Measurements from ENCODE around the gene CDK16. TPM values are rescaled to one million over a fixed set of nuclear protein-coding genes. Genes with fewer than 3 reads are reported as not detected.
A peak's percentile ranks its signal among the peaks of the same experiment; 100 is the strongest.

The CDK16 gene
- total RNA-seq, 1 experiment from 2014 or later, result 134 TPM

- no peak for TF ChIP-seq TCF7L2 (IDR thresholded peaks at IDR 0.05; ENCODE audit: low read depth, low read length)
- no peak for TF ChIP-seq POLR2AphosphoS5 (IDR thresholded peaks at IDR 0.05; ENCODE audit: low read depth, low read length)
- TF ChIP-seq CTCF (IDR thresholded peaks at IDR 0.05), result no peak
- no peak for TF ChIP-seq REST (IDR thresholded peaks at IDR 0.05; ENCODE audit: insufficient read depth in 1 of 2, low read depth in 2 of 2, low read length in 1 of 2)
- TF ChIP-seq SIN3A (IDR thresholded peaks at IDR 0.05; ENCODE audit: borderline replicate concordance, insufficient read depth, low read depth, low read length), result no peak
- Histone ChIP-seq H3K27ac (ENCODE audit: low read length) (peak overlapping the region; percentile 51; the same call in 1 of the 2 replicates), H3K4me1 (ENCODE audit: control insufficient read depth, insufficient read depth, low read length) (peaks cover 10% of the 10 kb centered on the region; the same call in 1 of the 2 replicates), H3K9me3 (ENCODE audit: control insufficient read depth, insufficient read depth, low read depth, low read length) (no peaks in the 10 kb centered on the region), H3K4me3 (ENCODE audit: low read depth in 2 of 2, low read length in 2 of 2) (no peak overlapping the region), H3K27me3 (ENCODE audit: control insufficient read depth, insufficient read depth, low read length) (no peaks in the 10 kb centered on the region), H3K36me3 (ENCODE audit: control insufficient read depth, insufficient read depth, low read length) (no peaks in the 10 kb centered on the region)
- BruUV-seq (replicated peaks), result no TSS peak
- POLR2A ChIA-PET, result no interaction called here
- no peak for DNase-seq (ENCODE audit: low read depth, low spot score)
- in situ Hi-C loops (cut with HindIII; ENCODE audit: low pct_unique_long_range_greater_than_20kb, low sequenced_read_pairs) (no loop called here), intact Hi-C loops (cut with micrococcal nuclease; ENCODE audit: unreplicated experiment) (no loop called here)
- ATAC-seq, result no peak
- CTCF ChIA-PET, result no interaction called here
These were observed 17.2 kb downstream of the CDK16 start for GRCh38 chrX:47235691-47236103.

- H3K27ac ChIP-seq (ENCODE audit: low read length), result no peak overlapping the region
- no peak for DNase-seq (ENCODE audit: low read depth, low spot score)
- intact Hi-C loops (cut with micrococcal nuclease; ENCODE audit: unreplicated experiment), result no loop called here
- no peaks in the 10 kb centered on the region for H3K27me3 ChIP-seq (ENCODE audit: control insufficient read depth, insufficient read depth, low read length)
- CTCF ChIA-PET, result no interaction called here
- H3K36me3 ChIP-seq (ENCODE audit: control insufficient read depth, insufficient read depth, low read length), result no peaks in the 10 kb centered on the region; the same call in none of the 2 replicates
- no TSS peak for BruUV-seq (replicated peaks)
- no peaks in the 10 kb centered on the region for H3K9me3 ChIP-seq (ENCODE audit: control insufficient read depth, insufficient read depth, low read depth, low read length)
- in situ Hi-C loops (cut with HindIII; ENCODE audit: low pct_unique_long_range_greater_than_20kb, low sequenced_read_pairs), result no loop called here
- peaks cover 4% of the 10 kb centered on the region; the same call in 1 of the 2 replicates for H3K4me1 ChIP-seq (ENCODE audit: control insufficient read depth, insufficient read depth, low read length)
- no peak for TF ChIP-seq TCF7L2 (IDR thresholded peaks at IDR 0.05; ENCODE audit: low read depth, low read length)
- no peak for TF ChIP-seq SIN3A (IDR thresholded peaks at IDR 0.05; ENCODE audit: borderline replicate concordance, insufficient read depth, low read depth, low read length)
- TF ChIP-seq REST (IDR thresholded peaks at IDR 0.05; ENCODE audit: insufficient read depth in 1 of 2, low read depth in 2 of 2, low read length in 1 of 2), result no peak
- no peak for TF ChIP-seq CTCF (IDR thresholded peaks at IDR 0.05)
- TF ChIP-seq POLR2AphosphoS5 (IDR thresholded peaks at IDR 0.05; ENCODE audit: low read depth, low read length), result no peak
- H3K4me3 ChIP-seq (ENCODE audit: low read depth in 2 of 2, low read length in 2 of 2), result no peak overlapping the region
- no peak for ATAC-seq
- POLR2A ChIA-PET, result no interaction called here
These were observed 20.7 kb downstream of the CDK16 start for GRCh38 chrX:47239199-47239598.

All from Panc1 (cell line).